ENCODE results near the gene VCP.

DNA sequence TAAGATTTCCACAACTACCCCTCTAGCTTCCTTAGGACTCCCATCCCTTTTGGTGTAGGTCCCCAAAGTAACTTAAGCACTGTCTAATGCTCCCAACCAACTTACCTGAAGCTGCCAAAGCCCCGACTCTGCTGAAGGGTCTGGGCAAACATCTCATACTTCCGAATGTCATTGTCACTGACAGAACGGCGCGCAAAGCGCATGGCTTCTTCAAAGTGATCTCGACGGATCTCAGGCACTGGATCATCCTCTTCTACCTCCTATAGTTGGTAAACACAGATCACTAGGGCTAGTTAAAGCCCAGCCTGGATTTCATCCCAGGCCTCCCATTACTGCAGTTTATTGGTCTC lies 15.2 kb downstream of the VCP start:
- no peak for TF ChIP-seq POLR2A (IDR thresholded peaks at IDR 0.05)
- TF ChIP-seq, protein P1, sequence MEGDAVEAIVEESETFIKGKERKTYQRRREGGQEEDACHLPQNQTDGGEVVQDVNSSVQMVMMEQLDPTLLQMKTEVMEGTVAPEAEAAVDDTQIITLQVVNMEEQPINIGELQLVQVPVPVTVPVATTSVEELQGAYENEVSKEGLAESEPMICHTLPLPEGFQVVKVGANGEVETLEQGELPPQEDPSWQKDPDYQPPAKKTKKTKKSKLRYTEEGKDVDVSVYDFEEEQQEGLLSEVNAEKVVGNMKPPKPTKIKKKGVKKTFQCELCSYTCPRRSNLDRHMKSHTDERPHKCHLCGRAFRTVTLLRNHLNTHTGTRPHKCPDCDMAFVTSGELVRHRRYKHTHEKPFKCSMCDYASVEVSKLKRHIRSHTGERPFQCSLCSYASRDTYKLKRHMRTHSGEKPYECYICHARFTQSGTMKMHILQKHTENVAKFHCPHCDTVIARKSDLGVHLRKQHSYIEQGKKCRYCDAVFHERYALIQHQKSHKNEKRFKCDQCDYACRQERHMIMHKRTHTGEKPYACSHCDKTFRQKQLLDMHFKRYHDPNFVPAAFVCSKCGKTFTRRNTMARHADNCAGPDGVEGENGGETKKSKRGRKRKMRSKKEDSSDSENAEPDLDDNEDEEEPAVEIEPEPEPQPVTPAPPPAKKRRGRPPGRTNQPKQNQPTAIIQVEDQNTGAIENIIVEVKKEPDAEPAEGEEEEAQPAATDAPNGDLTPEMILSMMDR (IDR thresholded peaks at IDR 0.05): no peak
